Hindlimb muscle (tissue), 1 donor: ENCODE results near the gene CBX3. TPM values are rescaled to one million over a fixed set of nuclear protein-coding genes. Genes with fewer than 3 reads are reported as not detected.
A peak's percentile ranks its signal among the peaks of the same experiment; 100 is the strongest.
"Not testable (repeated sequence)": the region's sequence is repeated elsewhere in the genome, so short reads cannot be mapped to it uniquely, and the experiment has no call there.

ENCODE experiments used
- DNase-seq: peaks from one replicate; pipeline ENCODE4 v3.0.0-alpha.2; 2013
- polyA plus RNA-seq: library from polyadenylated mRNA; unstranded; fragments of 120-200 nt; gene quantifications from one replicate; pipeline ENCODE4 v1.2.1, GENCODE V29; 2013; ENCODE audit not compliant: insufficient read length

CBX3 gene
- polyA plus RNA-seq, 1 donor = 150 TPM

- DNase-seq = no peak
Observed at GRCh38 chr7:26188206-26188956, 13.2 kb upstream of the CBX3 start.

GRCh38 chr7:26188957-26189541 is 12.5 kb upstream of the CBX3 start:
- DNase-seq = no peak

GRCh38 chr7:26189697-26190096 is 11.8 kb upstream of the CBX3 start:
- DNase-seq = no peak

GRCh38 chr7:26190417-26190869 is 11.1 kb upstream of the CBX3 start:
- DNase-seq = no peak

- DNase-seq = no peak
Observed at GRCh38 chr7:26191233-26191973, 10.1 kb upstream of the CBX3 start.

GRCh38 chr7:26191974-26192479 is 9.5 kb upstream of the CBX3 start:
- DNase-seq = no peak

GRCh38 chr7:26192485-26193087 is 9.0 kb upstream of the CBX3 start:
- DNase-seq = no peak

- DNase-seq = no peak
Observed at GRCh38 chr7:26193432-26194207, 7.9 kb upstream of the CBX3 start.

- DNase-seq = not testable (repeated sequence)
Observed at GRCh38 chr7:26194764-26195163, 6.8 kb upstream of the CBX3 start.

GRCh38 chr7:26195182-26195581 is 6.4 kb upstream of the CBX3 start:
- DNase-seq = no peak

GRCh38 chr7:26195867-26196657 is 5.5 kb upstream of the CBX3 start:
- no peak for DNase-seq

GRCh38 chr7:26197153-26198115 is 4.1 kb upstream of the CBX3 start:
- no peak for DNase-seq

- DNase-seq = peak; percentile 49
Observed at GRCh38 chr7:26198133-26198780, 3.3 kb upstream of the CBX3 start.

GRCh38 chr7:26198781-26199169 is 2.8 kb upstream of the CBX3 start:
- no peak for DNase-seq

- DNase-seq = peak; percentile 79
Observed at GRCh38 chr7:26199301-26200037, 2.1 kb upstream of the CBX3 start.

GRCh38 chr7:26200038-26200443 is 1.5 kb upstream of the CBX3 start:
- peak; percentile 81 for DNase-seq

- DNase-seq = peak; percentile 99
Observed at GRCh38 chr7:26200444-26201246, 900 bp upstream of the CBX3 start, which contains the start of gene HNRNPA2B1. Gene HNRNPA2B1 (minus strand): TSS chr7:26200746. CDS start chr7:26200577, 169 bp downstream.
